ENCODE results near the gene ATP8A2. TPM values are rescaled to one million over a fixed set of nuclear protein-coding genes. Genes with fewer than 3 reads are reported as not detected.

The ATP8A2 gene
- total RNA-seq, 1 donor from 2014 or later: 1.9 TPM

GRCh38 chr13:25489238-25489637, 117.5 kb downstream of the ATP8A2 start:
- no peak for TF ChIP-seq CTCF (IDR thresholded peaks at IDR 0.05)
- Histone ChIP-seq H3K9me3 (no peaks in the 10 kb centered on the region), H3K4me1 (no peaks in the 10 kb centered on the region), H3K27ac (no peak overlapping the region), H3K27me3 (peaks cover 6% of the 10 kb centered on the region), H3K36me3 (no peaks in the 10 kb centered on the region), H3K4me3 (no peak overlapping the region)
- ATAC-seq (no peak), DNase-seq (no peak)
- intact Hi-C loops (cut with DNase I): no loop called here

- Histone ChIP-seq H3K4me3 (no peak overlapping the region), H3K4me1 (no peaks in the 10 kb centered on the region), H3K36me3 (no peaks in the 10 kb centered on the region), H3K9me3 (no peaks in the 10 kb centered on the region), H3K27me3 (peaks cover 6% of the 10 kb centered on the region), H3K27ac (no peak overlapping the region)
- TF ChIP-seq CTCF (IDR thresholded peaks at IDR 0.05): no peak
- ATAC-seq (no peak), DNase-seq (no peak)
- intact Hi-C loops (cut with DNase I): no loop called here
Measured at GRCh38 chr13:25490236-25490635, 118.5 kb downstream of the ATP8A2 start.

GRCh38 chr13:25493931-25494640, 122.3 kb downstream of the ATP8A2 start:
- intact Hi-C loops (cut with DNase I): no loop called here
- H3K27ac ChIP-seq: no peak overlapping the region
- no peaks in the 10 kb centered on the region for H3K9me3 ChIP-seq
- no peak for TF ChIP-seq CTCF (IDR thresholded peaks at IDR 0.05)
- no peak for ATAC-seq
- DNase-seq: no peak
- no peaks in the 10 kb centered on the region for H3K4me1 ChIP-seq
- H3K27me3 ChIP-seq: peaks cover 6% of the 10 kb centered on the region
- H3K4me3 ChIP-seq: no peak overlapping the region
- H3K36me3 ChIP-seq: no peaks in the 10 kb centered on the region

GRCh38 chr13:25494698-25495411, 123.1 kb downstream of the ATP8A2 start:
- DNase-seq (no peak), ATAC-seq (no peak)
- Histone ChIP-seq H3K27ac (no peak overlapping the region), H3K4me1 (no peaks in the 10 kb centered on the region), H3K27me3 (peaks cover 5% of the 10 kb centered on the region), H3K4me3 (no peak overlapping the region), H3K36me3 (no peaks in the 10 kb centered on the region), H3K9me3 (no peaks in the 10 kb centered on the region)
- no peak for TF ChIP-seq CTCF (IDR thresholded peaks at IDR 0.05)
- intact Hi-C loops (cut with DNase I): no loop called here

- DNase-seq (no peak), ATAC-seq (no peak)
- no peaks in the 10 kb centered on the region for H3K36me3 ChIP-seq
- H3K4me1 ChIP-seq: no peaks in the 10 kb centered on the region
- H3K27me3 ChIP-seq: peaks cover 4% of the 10 kb centered on the region
- H3K27ac ChIP-seq: no peak overlapping the region
- no peaks in the 10 kb centered on the region for H3K9me3 ChIP-seq
- intact Hi-C loops (cut with DNase I): no loop called here
- TF ChIP-seq CTCF (IDR thresholded peaks at IDR 0.05): no peak
- H3K4me3 ChIP-seq: no peak overlapping the region
Measured at GRCh38 chr13:25501231-25501630, 129.5 kb downstream of the ATP8A2 start.

All from upper lobe of right lung (tissue), 1 donor.